Fibroblast of skin of left quadriceps (primary cell): ENCODE data around the gene PPM1H.

ENCODE experiments used
- DNase-seq, 2 experiments: peaks; one replicate each; pipeline ENCODE4 v3.0.0-alpha.2; 2013; ENCODE audit warnings: low read depth in 2 of 2

PPM1H gene

GRCh38 chr12:62714774-62715721 lies 219.9 kb downstream of the PPM1H start:
- no peak for DNase-seq

GRCh38 chr12:62714181-62714773 lies 220.7 kb downstream of the PPM1H start:
- no peak for DNase-seq

DNA sequence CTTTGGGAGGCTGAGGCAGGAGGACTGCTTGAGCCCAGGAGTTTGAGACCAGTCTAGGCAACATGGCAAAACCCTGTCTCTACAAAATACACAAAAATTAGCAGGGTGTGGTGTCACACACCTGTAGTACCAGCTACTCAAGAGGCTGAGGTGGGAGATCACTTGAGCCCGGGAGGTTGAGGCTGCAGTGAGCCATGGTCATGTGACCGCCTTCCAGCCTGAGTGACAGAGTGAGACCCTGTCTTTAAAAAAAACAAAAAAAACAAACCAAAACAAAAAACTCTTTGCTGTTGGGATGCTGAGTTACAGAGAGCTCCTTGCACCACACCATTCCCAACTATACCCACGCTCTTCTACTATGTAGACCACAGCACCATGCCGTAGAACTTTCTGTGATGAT lies 221.2 kb downstream of the PPM1H start:
- DNase-seq, result no peak

DNA sequence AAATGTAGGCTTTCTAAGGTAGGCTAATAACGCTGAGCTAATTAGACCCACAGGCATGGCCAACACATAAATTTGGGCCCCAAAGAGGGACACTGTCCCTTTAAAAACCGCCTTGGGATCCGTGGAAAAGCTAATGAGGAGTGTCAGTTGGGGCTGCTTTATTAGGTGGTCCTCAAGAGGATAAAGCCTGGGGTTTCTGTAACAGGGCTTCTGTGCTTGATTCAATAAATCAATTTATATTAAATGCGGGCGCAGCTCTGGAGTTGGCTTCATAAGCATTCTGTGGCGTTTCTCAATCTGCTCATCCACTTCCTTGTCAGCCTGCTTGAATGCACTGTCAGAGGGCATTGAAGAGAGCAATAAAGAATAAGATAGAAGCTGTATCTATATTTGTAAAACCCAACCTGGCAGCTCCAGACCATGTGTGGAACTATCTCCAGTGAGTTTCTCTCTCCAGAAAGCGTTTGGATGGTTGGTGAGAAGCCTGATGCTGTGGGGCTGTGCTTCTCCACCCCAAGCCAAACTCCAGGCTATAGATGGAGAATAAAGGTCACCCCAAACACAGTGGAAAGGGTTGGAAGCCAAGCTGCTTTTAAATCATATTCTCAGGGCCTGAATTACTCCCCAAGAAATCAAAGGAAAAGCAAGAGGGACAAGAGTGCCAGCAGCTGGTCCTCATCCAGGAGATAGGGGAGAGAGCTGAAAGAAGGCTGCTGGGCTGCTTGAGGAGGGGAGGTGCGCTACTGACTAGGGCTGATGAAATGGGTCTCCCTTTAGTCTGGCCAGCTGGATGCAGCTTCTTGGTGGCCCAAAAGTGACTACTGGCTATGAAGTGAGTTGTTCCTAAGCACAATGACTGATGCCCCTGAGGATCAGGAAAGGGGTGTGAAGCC lies 222.0 kb downstream of the PPM1H start:
- DNase-seq, result no peak

- DNase-seq, result no peak
Measured at GRCh38 chr12:62711631-62712241, 223.2 kb downstream of the PPM1H start.

GRCh38 chr12:62709311-62709710 lies 225.6 kb downstream of the PPM1H start:
- no peak for DNase-seq

- no peak for DNase-seq
Measured at GRCh38 chr12:62707939-62708338, 227.0 kb downstream of the PPM1H start.

- no peak for DNase-seq
Measured at GRCh38 chr12:62705846-62706245, 229.1 kb downstream of the PPM1H start.

DNA sequence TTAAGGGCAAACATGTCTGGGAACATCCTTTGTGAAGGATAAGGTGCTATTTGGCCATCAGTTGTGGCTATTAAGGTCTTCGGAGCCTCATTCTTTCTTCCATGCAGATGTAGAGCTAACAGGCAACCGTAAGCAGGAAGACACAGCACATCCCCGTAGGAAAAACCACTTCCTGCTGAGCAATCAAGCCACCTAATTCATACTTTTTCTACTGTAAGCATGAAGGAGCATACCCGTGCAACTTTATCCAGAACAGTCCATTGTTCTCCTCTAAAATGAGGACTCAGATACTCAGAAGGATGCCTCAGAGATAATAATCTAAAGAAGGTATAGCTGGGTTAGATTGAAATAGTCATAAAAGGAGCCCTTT lies 232.0 kb downstream of the PPM1H start:
- DNase-seq, result no peak

DNA sequence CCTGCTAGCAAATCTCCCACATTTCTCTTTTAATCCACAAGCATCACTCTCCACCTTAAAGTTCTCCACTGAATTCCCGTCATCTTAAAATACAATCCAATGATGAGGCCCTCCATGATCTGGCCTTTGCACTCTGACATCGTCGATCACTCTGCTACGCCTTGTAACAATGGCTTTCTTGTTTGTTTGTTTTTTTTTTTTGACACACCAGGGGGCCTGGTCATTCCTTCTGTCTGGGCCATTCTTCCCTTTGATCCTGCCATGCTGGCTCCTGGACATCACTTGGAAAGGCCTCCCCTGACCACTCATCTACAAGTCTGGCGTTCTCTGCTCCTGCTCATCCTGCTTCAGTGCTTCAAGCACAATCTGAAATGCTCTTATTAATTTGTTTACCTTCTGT lies 233.5 kb downstream of the PPM1H start:
- DNase-seq, result no peak

DNA sequence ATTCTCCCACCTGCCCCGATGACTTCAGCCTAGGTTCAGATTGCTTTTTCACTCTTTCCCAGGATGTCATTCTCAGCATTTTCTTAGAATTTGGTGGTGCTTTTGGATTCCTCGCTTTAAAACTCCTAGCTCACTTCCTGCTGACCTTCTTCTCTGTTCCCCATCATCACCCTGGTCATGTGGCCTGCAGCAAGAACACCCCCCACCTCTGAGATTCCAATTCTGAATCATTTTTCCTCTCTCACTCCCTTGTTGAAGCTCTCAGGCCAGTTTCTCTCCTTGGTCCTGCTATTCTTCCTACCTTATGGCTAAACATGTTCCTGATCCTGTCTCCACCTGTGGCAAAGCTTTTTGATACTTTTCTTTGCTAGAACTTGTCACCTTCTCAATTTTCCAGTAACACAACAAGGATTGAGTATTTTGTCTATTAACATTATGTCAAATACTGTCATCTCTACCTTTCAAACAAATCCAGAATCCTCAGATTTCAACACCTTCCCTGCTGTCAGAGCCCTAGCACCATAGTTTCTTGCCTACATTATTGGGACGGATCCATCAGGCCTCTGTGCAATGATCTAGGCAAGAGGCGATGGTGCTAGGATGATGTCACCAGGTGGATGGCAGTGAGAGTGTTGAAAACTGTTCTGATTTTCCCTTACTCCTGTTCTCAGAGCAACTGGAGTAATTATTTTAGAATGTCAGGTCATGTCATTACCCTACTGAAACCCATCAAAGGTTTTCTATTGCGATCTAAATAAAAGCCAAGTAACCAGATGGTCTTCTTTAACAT lies 234.7 kb downstream of the PPM1H start:
- no peak for DNase-seq

DNA sequence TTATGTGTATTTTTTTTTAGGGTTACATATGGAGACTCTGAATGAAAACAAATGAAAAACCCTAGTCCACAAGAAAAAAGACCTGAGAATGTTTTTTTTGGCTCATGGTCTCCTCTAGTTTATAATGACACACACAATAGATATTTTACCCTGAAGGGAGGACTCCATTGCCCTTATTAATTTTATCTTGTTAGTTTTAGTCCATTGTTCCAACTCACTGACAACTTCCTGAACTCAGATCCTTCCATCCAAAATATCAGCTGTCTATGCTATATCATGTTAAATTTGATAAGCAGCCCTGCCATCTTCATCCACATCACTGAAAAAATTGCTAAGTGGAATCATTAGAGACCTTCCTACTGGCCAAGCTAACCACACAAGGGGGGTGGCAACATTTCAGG lies 236.2 kb downstream of the PPM1H start:
- DNase-seq, result no peak

GRCh38 chr12:62697893-62698292 lies 237.1 kb downstream of the PPM1H start:
- no peak for DNase-seq

GRCh38 chr12:62695696-62696095 lies 239.3 kb downstream of the PPM1H start:
- no peak for DNase-seq

GRCh38 chr12:62694632-62695031 lies 240.3 kb downstream of the PPM1H start:
- DNase-seq, result no peak

DNA sequence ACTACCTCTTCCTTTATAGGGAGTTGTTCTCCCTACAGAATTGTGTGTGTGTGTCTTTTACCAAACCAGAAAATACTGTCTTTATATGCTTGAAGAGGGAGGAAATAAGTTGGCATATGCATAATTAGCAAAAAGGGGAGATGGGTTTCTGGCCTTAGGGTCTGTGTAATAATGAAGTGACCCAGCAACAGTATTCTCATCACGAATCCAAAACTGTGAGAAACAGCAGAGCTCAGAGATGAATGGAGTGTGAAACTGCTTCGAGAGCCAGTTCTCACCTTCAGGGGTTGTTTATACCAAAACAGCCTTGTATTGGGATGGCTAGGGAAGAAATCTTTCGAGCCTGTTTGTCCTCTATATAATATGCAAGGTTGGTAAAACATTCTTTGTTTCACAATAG lies 240.8 kb downstream of the PPM1H start:
- DNase-seq, result no peak

- no peak for DNase-seq
Measured at GRCh38 chr12:62693376-62694050, 241.4 kb downstream of the PPM1H start.

- peak; percentile 89 to 90 for DNase-seq
Measured at GRCh38 chr12:62692884-62693283, 242.1 kb downstream of the PPM1H start.

GRCh38 chr12:62691309-62691708 lies 243.6 kb downstream of the PPM1H start:
- DNase-seq, result no peak

GRCh38 chr12:62689042-62689839 lies 245.7 kb downstream of the PPM1H start:
- no peak for DNase-seq
